Endodermal cell (in vitro differentiated cells): ENCODE data around the gene B4GALT5. TPM values are rescaled to one million over a fixed set of nuclear protein-coding genes. Genes with fewer than 3 reads are reported as not detected.
"Not testable (repeated sequence)": the region's sequence is repeated elsewhere in the genome, so short reads cannot be mapped to it uniquely, and the experiment has no call there.

Source experiments
- DNase-seq: peaks from one replicate; pipeline ENCODE4 v3.0.0-alpha.2; 2017
- H3K27ac ChIP-seq: 2 replicates; pipeline ENCODE4 v1.5.1; 2013; ENCODE audit warnings: mild to moderate bottlenecking, low read depth, low read length, moderate library complexity
- H3K27me3 ChIP-seq: 2 replicates; pipeline ENCODE4 v1.6.1; 2013; ENCODE audit warnings: mild to moderate bottlenecking, low read length, moderate library complexity; ENCODE audit not compliant: insufficient read depth, control insufficient read depth, poor library complexity, severe bottlenecking
- H3K36me3 ChIP-seq: 2 replicates; pipeline ENCODE4 v1.7.0; 2013; ENCODE audit warnings: mild to moderate bottlenecking, low read length, moderate library complexity; ENCODE audit not compliant: control insufficient read depth, insufficient read depth
- H3K4me1 ChIP-seq: one replicate; pipeline ENCODE4 v1.7.0; 2013; ENCODE audit warnings: low read length; ENCODE audit not compliant: control insufficient read depth, insufficient read depth
- H3K4me3 ChIP-seq: 2 replicates; pipeline ENCODE4 v1.5.1; 2013; ENCODE audit warnings: mild to moderate bottlenecking, low read length, moderate library complexity
- H3K9ac ChIP-seq: 2 replicates; pipeline ENCODE4 v1.6.1; 2013; ENCODE audit warnings: mild to moderate bottlenecking, low read length, moderate library complexity; ENCODE audit not compliant: poor library complexity, severe bottlenecking; ENCODE audit errors: extremely low read depth
- H3K9me3 ChIP-seq: 2 replicates; pipeline ENCODE4 v1.6.1; 2013; ENCODE audit warnings: mild to moderate bottlenecking, low read length, moderate library complexity; ENCODE audit not compliant: control insufficient read depth
- H3K27ac Mint-ChIP-seq: 2 replicates; pipeline ENCODE4 v1.8.0; 2020; ENCODE audit warnings: mixed read lengths
- H3K27me3 Mint-ChIP-seq: 2 replicates; pipeline ENCODE4 v1.8.0; 2021; ENCODE audit warnings: mild to moderate bottlenecking, mixed read lengths; ENCODE audit not compliant: insufficient read depth
- H3K36me3 Mint-ChIP-seq: 2 replicates; pipeline ENCODE4 v1.8.0; 2020; ENCODE audit warnings: low read depth, mixed read lengths
- H3K4me1 Mint-ChIP-seq: 2 replicates; pipeline ENCODE4 v1.8.0; 2020; ENCODE audit warnings: mixed read lengths
- H3K4me3 Mint-ChIP-seq: 2 replicates; pipeline ENCODE4 v1.8.0; 2020; ENCODE audit warnings: mild to moderate bottlenecking, moderate library complexity, mixed read lengths
- H3K9me3 Mint-ChIP-seq: 2 replicates; pipeline ENCODE4 v1.8.0; 2020; ENCODE audit warnings: mild to moderate bottlenecking, mixed read lengths
- CTCF ChIP-seq: fragments of 200-600 bp; sonication (generic); conservative IDR thresholded peaks from 2 replicates; pipeline ENCODE4 v1.5.0; 2021; ENCODE audit warnings: antibody characterized with exemption, mild to moderate bottlenecking
- WGBS, 2 experiments: methylation state at CpG; one replicate each; pipeline versions ENCODE4 v1.1.5 to v1.1.7; 2013; ENCODE audit warnings: missing lambda C conversion rate in 2 of 2, mixed read lengths in 1 of 2; ENCODE audit not compliant: insufficient coverage in 1 of 2, insufficient read length in 1 of 2; 5-methylcytosine and 5-hydroxymethylcytosine counted together
- long read RNA-seq, 4 experiments: library from polyadenylated mRNA in 2 of 4; library from RNA in 1 of 4; library from capped mRNA in 1 of 4; stranded (forward) in 3 of 4; unstranded in 1 of 4; transcript quantifications; one replicate each; pipeline ENCODE4 v2.0.0, GENCODE V29; 2020 to 2021; ENCODE audit warnings: inconsistent platforms in 1 of 4
- polyA plus RNA-seq, 2 experiments: library from polyadenylated mRNA; stranded (reverse); fragments of 50-300 nt; gene quantifications; one replicate each; pipeline ENCODE4 v1.2.3, GENCODE V29; 2013
- total RNA-seq, 2 donors: library from RNA; stranded (reverse); fragmentation: NEBNext Ultra II Directional in 1 of 2; extraction: Animal tissue kit (Norgen Biotek cat#: 25700) in 1 of 2; gene quantifications; 2 replicates in 1 of 2; 3 replicates in 1 of 2; pipeline ENCODE4 v1.2.1, GENCODE V29; 2021

B4GALT5 gene
- 10 to 100 TPM; 57.0 to 58.8 TPM for total RNA-seq
- polyA plus RNA-seq (2013, experiment 1 of 2), result 41.0 TPM
- polyA plus RNA-seq (2013, experiment 2 of 2), result 35.9 TPM
- long read RNA-seq, experiment 1, full-length matches to known transcripts, result 3 of 20 reads
- long read RNA-seq, experiment 1, partial matches to known transcripts, result 2 of 20 reads
- long read RNA-seq, experiment 1, other reads (novel, unspliced or antisense), result 15 of 20 reads
- long read RNA-seq, experiment 2, full-length matches to known transcripts, result 48 of 69 reads
- long read RNA-seq, experiment 2, partial matches to known transcripts, result 7 of 69 reads
- long read RNA-seq, experiment 2, other reads (novel, unspliced or antisense), result 14 of 69 reads
- long read RNA-seq, experiment 3, full-length matches to known transcripts, result 1 of 15 reads
- long read RNA-seq, experiment 3, partial matches to known transcripts, result 3 of 15 reads
- long read RNA-seq, experiment 3, other reads (novel, unspliced or antisense), result 11 of 15 reads
- long read RNA-seq, experiment 4, partial matches to known transcripts, result 0 of 13 reads
- long read RNA-seq, experiment 4, other reads (novel, unspliced or antisense), result 13 of 13 reads

DNA sequence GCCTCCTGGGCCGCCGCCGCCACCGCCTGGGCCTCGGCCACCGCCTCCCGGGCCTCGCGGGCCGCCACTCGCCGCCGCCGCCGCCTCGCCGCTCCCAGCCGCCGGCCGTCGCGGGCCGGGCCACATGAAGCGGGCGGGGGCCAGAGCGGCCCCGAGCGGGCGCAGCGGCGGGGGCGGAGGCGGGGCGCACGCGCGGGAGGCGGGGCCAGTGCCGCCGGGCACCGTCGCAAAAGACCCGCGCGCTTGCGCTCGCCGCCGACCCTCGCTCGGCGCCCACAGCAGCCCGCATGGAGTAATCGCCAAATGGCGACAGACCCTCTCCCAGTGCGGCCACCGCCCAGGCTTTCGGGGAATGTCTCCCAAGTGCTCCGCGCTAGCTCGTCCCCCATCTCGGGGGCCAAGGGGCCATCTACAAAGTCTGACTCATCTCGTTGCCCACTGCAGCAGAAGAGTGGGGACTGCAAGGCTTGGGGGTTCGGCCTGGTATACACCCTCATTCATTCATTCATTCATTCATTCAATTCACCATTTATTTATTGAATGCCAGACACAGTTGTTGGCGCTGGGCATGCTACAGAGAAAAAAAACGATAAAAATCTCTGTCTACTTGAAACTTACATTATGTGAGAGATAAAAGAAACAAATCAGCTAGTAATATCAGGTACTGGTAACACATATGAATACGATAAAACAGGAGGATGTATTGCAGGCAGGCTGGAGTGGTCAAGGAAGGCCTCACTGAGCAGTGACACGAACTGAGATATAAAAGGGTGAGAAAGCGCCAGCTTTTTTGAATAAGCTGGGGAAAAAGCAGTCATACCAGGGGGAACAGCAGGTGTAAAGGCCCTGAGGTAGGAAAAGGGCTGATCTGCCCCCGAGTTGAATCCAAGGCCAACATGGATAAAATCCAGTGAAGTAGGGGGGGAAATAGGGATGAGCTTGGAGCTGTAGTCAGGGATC lies at the start of gene B4GALT5:
B4GALT5 (minus strand) TSS at position 126 of the 960 bp plus-strand sequence. CDS start 188 bp downstream, outside the sequence.
- H3K9ac ChIP-seq, result peak within 1 kb of the TSS; percentile 66
- Mint-ChIP-seq H3K9me3 (no peaks in the 10 kb centered on the region), H3K27me3 (no peaks in the 10 kb centered on the region), H3K4me3 (peak within 1 kb of the TSS; percentile 91), H3K36me3 (peaks cover 3% of the 10 kb centered on the region), H3K27ac (peak within 1 kb of the TSS; percentile 92), H3K4me1 (peaks cover 18% of the 10 kb centered on the region)
- H3K4me1 ChIP-seq, result no peaks in the 10 kb centered on the region
- peak within 1 kb of the TSS; percentile 84 for H3K4me3 ChIP-seq
- TF ChIP-seq CTCF, result no peak
- peak; percentile 96 for DNase-seq
- no peaks in the 10 kb centered on the region for H3K9me3 ChIP-seq
- H3K27ac ChIP-seq, result peak within 1 kb of the TSS; percentile 73
- no peaks in the 10 kb centered on the region for H3K27me3 ChIP-seq
- H3K36me3 ChIP-seq, result peaks cover 3% of the 10 kb centered on the region
- 7 to 31% methylated on average over 11 to 70 of the region's 70 CpGs for WGBS, 2 experiments

DNA sequence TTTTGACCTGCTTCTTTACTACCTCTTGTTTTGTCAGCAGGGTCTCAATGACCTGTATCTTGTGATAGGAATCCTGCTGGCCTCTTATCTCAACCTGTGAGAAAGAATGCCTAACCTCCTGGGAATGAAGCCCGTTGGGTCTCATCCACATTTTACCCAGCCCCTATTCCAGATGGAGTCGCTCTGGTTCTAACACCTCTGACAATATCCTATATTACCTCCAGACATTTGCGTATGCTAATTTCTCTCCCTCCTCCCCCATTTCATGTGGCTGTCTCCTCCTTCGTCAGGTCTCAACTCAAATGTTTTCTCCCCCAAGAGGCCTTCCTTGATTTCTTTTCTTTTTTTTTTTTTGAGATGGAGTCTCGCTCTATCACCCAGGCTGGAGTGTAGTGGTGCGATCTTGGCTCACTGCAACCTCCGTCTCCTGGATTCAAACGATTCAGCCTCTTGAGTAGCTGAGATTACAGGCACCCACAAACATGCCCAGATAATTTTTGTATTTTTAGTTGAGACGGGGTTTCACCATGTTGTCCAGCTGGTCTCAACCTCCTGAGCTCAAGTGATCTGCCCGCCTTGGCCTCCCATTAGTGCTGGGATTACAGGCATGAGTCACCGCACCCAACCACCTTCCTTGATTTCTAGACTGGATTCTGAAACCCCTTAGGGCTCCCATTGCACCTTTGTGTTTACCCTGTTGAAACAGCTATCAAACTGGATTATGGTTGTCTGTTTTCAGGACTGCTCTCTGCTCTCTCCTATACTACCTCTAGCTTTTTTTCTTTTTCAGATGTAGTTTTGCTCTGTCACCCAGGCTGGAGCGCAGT lies 49.5 kb upstream of the B4GALT5 start:
- Histone ChIP-seq H3K27ac (no peak overlapping the region), H3K9me3 (no peaks in the 10 kb centered on the region), H3K27me3 (no peaks in the 10 kb centered on the region), H3K36me3 (no peaks in the 10 kb centered on the region), H3K4me1 (peaks cover 3% of the 10 kb centered on the region), H3K4me3 (no peak overlapping the region), H3K9ac (no peak overlapping the region)
- Mint-ChIP-seq H3K9me3 (no peaks in the 10 kb centered on the region), H3K27ac (peak overlapping the region; percentile 94), H3K4me1 (peaks cover 43% of the 10 kb centered on the region), H3K4me3 (no peak overlapping the region), H3K36me3 (no peaks in the 10 kb centered on the region), H3K27me3 (no peaks in the 10 kb centered on the region)
- no peak for TF ChIP-seq CTCF
- peak; percentile 84 for DNase-seq
- WGBS, 2 experiments, result 49 to 59% methylated on average over 6 to 12 of the region's 12 CpGs

- not testable (repeated sequence) for DNase-seq, H3K36me3 Mint-ChIP-seq, H3K9me3 Mint-ChIP-seq, H3K27ac ChIP-seq, H3K27me3 Mint-ChIP-seq, H3K4me3 Mint-ChIP-seq, H3K9ac ChIP-seq, H3K4me3 ChIP-seq, H3K27ac Mint-ChIP-seq, H3K27me3 ChIP-seq, H3K36me3 ChIP-seq, H3K9me3 ChIP-seq, H3K4me1 ChIP-seq
- peaks cover 40% of the 10 kb centered on the region for H3K4me1 Mint-ChIP-seq
- 90 to 100% methylated on average over 1 to 4 of the region's 7 CpGs for WGBS, 2 experiments
These were observed 48.2 kb upstream of the B4GALT5 start for GRCh38 chr20:49761888-49762287.
